ENCODE measurements around the gene CALD1.

Gene CALD1

GRCh38 chr7:134890246-134891240, 111.1 kb downstream of the CALD1 start:
- no peak overlapping the region for H3K4me3 ChIP-seq (ENCODE audit: control insufficient read depth, low read depth, low read length)
- no peak for DNase-seq (ENCODE audit: low read depth)
- no peak for TF ChIP-seq CTCF (IDR thresholded peaks at IDR 0.05; ENCODE audit: control insufficient read depth, insufficient read depth, low read depth, low read length, missing control alignments)

- peak overlapping the region; percentile 44 for H3K4me3 ChIP-seq (ENCODE audit: control insufficient read depth, low read depth, low read length)
- TF ChIP-seq CTCF (IDR thresholded peaks at IDR 0.05; ENCODE audit: control insufficient read depth, insufficient read depth, low read depth, low read length, missing control alignments): no peak
These were observed 111.8 kb downstream of the CALD1 start for GRCh38 chr7:134891262-134891695.

DNA sequence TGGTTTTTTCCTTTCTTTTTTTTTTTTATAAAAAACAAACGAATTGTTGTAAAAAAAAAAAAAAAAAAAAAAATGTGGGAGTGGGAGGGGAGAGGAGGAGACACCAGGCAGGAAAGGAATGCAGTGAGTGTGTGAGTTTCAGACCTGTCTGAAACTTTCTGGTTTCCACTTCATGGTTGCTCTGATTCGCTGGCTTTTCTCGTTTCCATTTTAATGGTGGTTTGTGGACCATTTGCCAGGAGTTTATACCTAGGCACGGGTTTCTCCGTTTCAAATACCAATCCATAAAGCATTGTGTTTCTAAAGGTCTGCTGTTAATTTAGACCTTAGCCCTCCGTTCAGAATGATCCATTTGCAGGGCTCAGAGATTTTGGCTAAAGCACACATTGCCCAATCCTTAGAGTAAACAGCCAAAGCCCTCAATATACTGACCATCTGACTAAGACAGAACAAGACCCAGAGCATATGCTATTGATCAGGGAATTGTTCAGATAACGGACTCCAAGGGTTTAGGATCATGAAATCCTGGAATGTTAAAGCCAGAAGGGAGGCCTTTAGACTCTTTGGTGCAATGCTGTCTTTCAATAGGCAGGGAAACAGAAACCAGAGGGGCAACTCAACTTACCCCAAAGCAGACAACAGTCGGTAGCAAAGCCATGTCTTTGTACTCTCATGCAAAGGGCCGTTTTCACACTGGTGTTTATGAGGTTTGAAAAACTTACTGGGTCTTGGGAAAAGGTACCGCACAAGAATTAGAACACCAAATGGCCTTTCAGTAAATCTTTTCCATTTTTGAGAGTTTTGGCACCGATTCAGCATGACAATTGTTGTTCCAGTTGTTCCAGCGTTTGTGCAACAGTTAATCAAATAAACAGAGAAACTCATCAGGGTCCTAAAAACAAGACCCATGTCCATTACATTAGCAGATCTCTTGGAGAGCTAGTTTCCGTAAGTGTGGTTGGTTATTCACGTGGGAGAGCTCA, 112.6 kb downstream of the CALD1 start:
- no peak for TF ChIP-seq CTCF (IDR thresholded peaks at IDR 0.05; ENCODE audit: control insufficient read depth, insufficient read depth, low read depth, low read length, missing control alignments)
- H3K4me3 ChIP-seq (ENCODE audit: control insufficient read depth, low read depth, low read length): peak overlapping the region; percentile 44
- no peak for DNase-seq (ENCODE audit: low read depth)

More at GRCh38 chr7:134891262-134891695, 111.8 kb downstream of the CALD1 start:
- DNase-seq (ENCODE audit: low read depth): no peak

DNA sequence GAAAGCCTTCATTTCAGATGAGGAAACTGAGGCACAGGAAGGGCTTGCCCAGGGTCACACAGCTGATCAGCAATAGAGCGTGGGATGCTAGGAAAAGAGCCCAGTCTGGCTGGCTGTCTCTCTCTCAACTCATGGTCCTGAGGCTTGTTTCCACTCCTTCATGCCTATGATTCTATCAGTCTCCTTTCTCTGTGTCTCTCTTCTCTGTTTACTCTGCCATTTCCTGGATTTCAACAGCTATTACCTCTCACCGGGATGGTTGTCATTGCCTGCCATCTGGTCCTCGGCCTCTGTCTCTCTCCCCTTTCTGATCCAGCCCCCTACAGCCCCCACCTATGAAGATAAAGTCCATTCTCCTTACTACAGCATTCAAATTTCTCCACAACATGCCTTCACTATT, 113.5 kb downstream of the CALD1 start:
- TF ChIP-seq CTCF (IDR thresholded peaks at IDR 0.05; ENCODE audit: control insufficient read depth, insufficient read depth, low read depth, low read length, missing control alignments): no peak
- no peak overlapping the region for H3K4me3 ChIP-seq (ENCODE audit: control insufficient read depth, low read depth, low read length)
- no peak for DNase-seq (ENCODE audit: low read depth)

- DNase-seq (ENCODE audit: low read depth): no peak
- no peak for TF ChIP-seq CTCF (IDR thresholded peaks at IDR 0.05; ENCODE audit: control insufficient read depth, insufficient read depth, low read depth, low read length, missing control alignments)
- H3K4me3 ChIP-seq (ENCODE audit: control insufficient read depth, low read depth, low read length): no peak overlapping the region
These were observed 114.5 kb downstream of the CALD1 start for GRCh38 chr7:134893920-134894319.

- DNase-seq (ENCODE audit: low read depth): no peak
- no peak for TF ChIP-seq CTCF (IDR thresholded peaks at IDR 0.05; ENCODE audit: control insufficient read depth, insufficient read depth, low read depth, low read length, missing control alignments)
- H3K4me3 ChIP-seq (ENCODE audit: control insufficient read depth, low read depth, low read length): no peak overlapping the region
These were observed 115.5 kb downstream of the CALD1 start for GRCh38 chr7:134894928-134895327.
